ENCODE data around the gene CHD1.

The CHD1 gene

GRCh38 chr5:98898743-98899142, 30.1 kb downstream of the CHD1 start:
- no peak for DNase-seq

- no peak for DNase-seq
Measured at GRCh38 chr5:98891591-98891990, 37.2 kb downstream of the CHD1 start.

GRCh38 chr5:98880598-98880997, 48.2 kb downstream of the CHD1 start:
- DNase-seq, result no peak

- peak in 1 of 2 experiments; percentile 38 for DNase-seq
Measured at GRCh38 chr5:98880151-98880550, 48.7 kb downstream of the CHD1 start.

GRCh38 chr5:98877600-98877999, 51.2 kb downstream of the CHD1 start:
- no peak for DNase-seq

GRCh38 chr5:98872674-98873073, 56.1 kb downstream of the CHD1 start:
- DNase-seq, result no peak

- DNase-seq, result no peak
Measured at GRCh38 chr5:98865690-98866089, 63.1 kb downstream of the CHD1 start.

- no peak for DNase-seq
Measured at GRCh38 chr5:98847054-98847453, 81.8 kb downstream of the CHD1 start.

- DNase-seq, result no peak
Measured at GRCh38 chr5:98846520-98846919, 82.3 kb downstream of the CHD1 start.

- no peak for DNase-seq
Measured at GRCh38 chr5:98845878-98846277, 82.9 kb downstream of the CHD1 start.

GRCh38 chr5:98844865-98845264, 83.9 kb downstream of the CHD1 start:
- DNase-seq, result no peak

- DNase-seq, result no peak
Measured at GRCh38 chr5:98843481-98843880, 85.3 kb downstream of the CHD1 start.

GRCh38 chr5:98840946-98841345, 87.9 kb downstream of the CHD1 start:
- DNase-seq, result no peak

GRCh38 chr5:98839469-98840383, 89.1 kb downstream of the CHD1 start:
- DNase-seq, result peak; percentile 36 to 39

GRCh38 chr5:98836175-98836574, 92.6 kb downstream of the CHD1 start:
- no peak for DNase-seq

GRCh38 chr5:98827588-98828284, 101.1 kb downstream of the CHD1 start:
- DNase-seq, result no peak

- no peak for DNase-seq
Measured at GRCh38 chr5:98827161-98827560, 101.6 kb downstream of the CHD1 start.

GRCh38 chr5:98825582-98826375, 103.0 kb downstream of the CHD1 start:
- no peak for DNase-seq

GRCh38 chr5:98816582-98817222, 112.1 kb downstream of the CHD1 start:
- no peak for DNase-seq

GRCh38 chr5:98813755-98814154, 115.1 kb downstream of the CHD1 start:
- DNase-seq, result no peak

- no peak for DNase-seq
Measured at GRCh38 chr5:98810206-98810605, 118.6 kb downstream of the CHD1 start.

GRCh38 chr5:98807806-98808205, 121.0 kb downstream of the CHD1 start:
- DNase-seq, result no peak

GRCh38 chr5:98805070-98805469, 123.7 kb downstream of the CHD1 start:
- DNase-seq, result no peak
